Stimulated activated naive B cell treated with anti-CD40 and anti-IgM and Interleukin-4, amounts not matched to agents 10 μg/mL and 1 μg/mL and 100 μg/mL, for 72 hours (primary cell): ENCODE measurements around the gene STYXL2.

Experiments used
- ATAC-seq, 2 donors: fragments of 150-1000 bp; cut with Tn5 transposase; replicated peaks; 2 replicates each; pipeline ENCODE4 v1.10.0; 2021; ENCODE audit warnings: moderate library complexity in 1 of 2
- DNase-seq: peaks from one replicate; pipeline ENCODE4 v3.0.0; 2021
- H3K27ac Mint-ChIP-seq: one replicate; pipeline ENCODE4 v1.8.0; 2022; ENCODE audit warnings: mild to moderate bottlenecking, mixed read lengths
- H3K27me3 Mint-ChIP-seq, 2 donors: one replicate each; pipeline ENCODE4 v1.8.0; 2022; ENCODE audit warnings: mixed read lengths in 2 of 2
- H3K36me3 Mint-ChIP-seq, 2 donors: one replicate each; pipeline ENCODE4 v1.8.0; 2022; ENCODE audit warnings: mixed read lengths in 2 of 2, mild to moderate bottlenecking in 1 of 2
- H3K4me1 Mint-ChIP-seq, 2 donors: one replicate each; pipeline ENCODE4 v1.8.0; 2022; ENCODE audit warnings: mixed read lengths in 2 of 2, mild to moderate bottlenecking in 1 of 2
- H3K4me3 Mint-ChIP-seq, 2 donors: one replicate each; pipeline ENCODE4 v1.8.0; 2022; ENCODE audit warnings: mild to moderate bottlenecking in 2 of 2, mixed read lengths in 2 of 2, moderate library complexity in 1 of 2
- H3K9me3 Mint-ChIP-seq, 2 donors: one replicate each; pipeline ENCODE4 v1.8.0; 2022; ENCODE audit warnings: mixed read lengths in 2 of 2, mild to moderate bottlenecking in 1 of 2

The STYXL2 gene

DNA sequence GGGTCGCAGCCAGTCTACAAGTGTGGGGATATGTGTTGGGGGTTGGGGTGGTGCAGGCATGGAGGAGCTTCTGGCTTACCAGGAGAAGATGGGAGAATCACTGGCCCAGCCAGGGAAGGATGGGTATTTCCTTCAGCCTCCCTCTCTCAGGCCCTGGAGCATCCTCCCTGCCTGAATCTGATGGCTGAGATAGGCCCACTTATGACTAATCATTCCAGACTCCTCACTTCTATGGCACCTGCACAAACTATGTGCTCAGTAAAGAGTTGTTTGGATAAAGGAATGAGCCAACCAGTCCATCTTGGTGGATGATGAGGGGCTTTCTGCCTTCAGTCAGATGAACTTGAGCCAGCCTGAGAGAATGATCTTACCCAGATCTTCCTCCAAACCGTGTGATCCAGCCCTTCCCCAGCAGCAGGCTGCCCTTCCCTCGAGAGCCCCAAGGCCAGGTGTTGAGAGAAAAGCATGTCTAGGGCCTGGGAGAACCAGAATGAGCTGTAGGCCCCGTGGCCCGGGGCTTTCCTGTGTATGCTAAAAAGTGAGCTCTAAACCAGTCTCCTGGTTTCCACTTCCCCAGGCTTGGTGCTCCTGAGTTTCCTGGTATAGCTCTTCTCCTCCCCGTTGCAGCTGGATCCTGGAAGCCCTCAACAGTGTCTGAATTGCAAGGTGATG is 5.0 kb upstream of the STYXL2 start:
- H3K27ac Mint-ChIP-seq = no peak overlapping the region
- no peak for DNase-seq
- no peaks in the 10 kb centered on the region for H3K36me3 Mint-ChIP-seq
- H3K4me3 Mint-ChIP-seq = no peak overlapping the region
- no peaks in the 10 kb centered on the region for H3K9me3 Mint-ChIP-seq
- H3K4me1 Mint-ChIP-seq = peaks cover 12 to 20% of the 10 kb centered on the region in 2 donors
- no peaks in the 10 kb centered on the region for H3K27me3 Mint-ChIP-seq
- ATAC-seq = no peak

DNA sequence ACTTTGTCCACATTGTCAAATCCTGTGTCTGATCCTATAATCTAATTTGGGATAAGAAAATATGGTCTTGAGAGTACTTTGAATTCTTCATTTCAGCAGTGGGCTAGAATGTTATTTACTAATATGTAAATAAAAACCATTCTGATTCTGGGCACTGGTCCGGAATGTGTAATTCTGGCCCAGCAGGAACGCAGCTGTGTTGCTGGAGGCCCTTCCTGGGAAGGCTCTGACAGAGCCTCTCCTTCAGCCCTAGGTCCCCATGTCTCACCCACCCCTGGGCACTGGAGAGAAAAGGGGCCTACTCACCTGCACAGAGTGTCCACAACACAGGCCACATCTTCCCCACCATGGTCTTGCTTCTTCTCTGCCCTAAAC is 3.9 kb upstream of the STYXL2 start:
- H3K9me3 Mint-ChIP-seq = no peaks in the 10 kb centered on the region

DNA sequence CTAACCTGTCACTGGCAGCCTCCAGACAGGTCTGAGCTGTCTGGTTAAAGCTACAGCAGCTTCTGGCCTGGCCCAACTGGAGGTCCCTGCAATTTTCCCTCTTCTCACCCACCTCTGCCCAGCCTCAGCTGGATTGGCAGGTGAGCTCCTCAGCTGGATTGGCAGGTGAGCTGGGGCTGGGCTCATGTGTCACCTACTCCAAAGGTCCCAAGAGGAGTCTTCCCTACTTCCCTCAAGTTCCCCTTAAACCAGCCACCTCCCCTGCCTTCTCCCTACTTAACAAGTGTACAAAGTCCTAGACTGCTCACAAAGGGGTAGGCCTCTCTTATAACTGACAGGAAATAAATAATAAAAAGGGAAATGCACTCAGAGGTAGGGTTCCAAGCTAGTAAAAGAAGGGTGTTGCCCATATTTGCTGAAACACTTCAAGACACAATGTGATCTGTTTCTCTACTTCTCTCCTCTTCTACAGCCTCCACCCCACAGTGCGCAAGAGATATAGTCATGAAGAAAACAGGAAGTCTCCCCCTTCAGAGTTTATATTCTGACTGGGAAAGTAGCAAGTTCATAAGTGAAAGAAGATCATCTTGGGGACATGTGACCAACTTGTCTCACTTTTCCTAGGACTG is 3.4 kb upstream of the STYXL2 start, which contains the start of gene GPA33:
TSS of gene GPA33 (minus strand) at position 64 of the 629 bp plus-strand sequence. CDS start 90 bp downstream, outside the sequence.
- Mint-ChIP-seq H3K27ac (peak within 1 kb of the TSS; percentile 86), H3K4me3 (peak within 1 kb of the TSS in 1 of 2 donors; percentile 17), H3K36me3 (no peaks in the 10 kb centered on the region), H3K4me1 (peaks cover 12 to 20% of the 10 kb centered on the region in 2 donors), H3K9me3 (no peaks in the 10 kb centered on the region), H3K27me3 (peaks cover 0 to 4% of the 10 kb centered on the region in 2 donors)
- DNase-seq = no peak
- peak; percentile 94 to 97 for ATAC-seq

More for the DNA sequence above, 3.9 kb upstream of the STYXL2 start:
- H3K27ac Mint-ChIP-seq = peak overlapping the region; percentile 86
- H3K4me1 Mint-ChIP-seq = peaks cover 12 to 20% of the 10 kb centered on the region in 2 donors
- no peaks in the 10 kb centered on the region for H3K36me3 Mint-ChIP-seq
- H3K4me3 Mint-ChIP-seq = peak overlapping the region in 1 of 2 donors; percentile 17
- peaks cover 0 to 1% of the 10 kb centered on the region in 2 donors for H3K27me3 Mint-ChIP-seq
- no peak for ATAC-seq
- DNase-seq = no peak

DNA sequence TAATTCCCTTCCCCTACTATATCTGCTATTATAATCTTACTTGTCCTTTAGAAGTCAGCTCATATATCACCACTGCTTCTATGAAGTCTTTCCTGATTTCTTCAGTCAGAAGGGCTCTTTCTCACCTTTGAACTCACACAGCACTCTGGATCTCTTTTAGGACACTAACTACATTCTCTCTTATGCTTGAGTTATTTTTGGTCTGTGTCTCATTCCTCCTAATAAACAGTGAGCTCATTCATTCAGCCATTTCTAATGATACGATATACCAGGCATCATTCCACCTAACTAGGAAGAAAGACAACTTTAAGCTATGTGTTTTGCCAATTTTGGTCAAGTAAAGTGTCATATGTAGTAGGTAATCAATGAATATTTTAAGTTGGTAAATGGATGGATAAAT is 1.2 kb upstream of the STYXL2 start:
- Mint-ChIP-seq H3K27me3 (peaks cover 0 to 4% of the 10 kb centered on the region in 2 donors), H3K27ac (no peak overlapping the region), H3K9me3 (peaks cover 3 to 4% of the 10 kb centered on the region in 2 donors), H3K4me1 (peaks cover 12 to 20% of the 10 kb centered on the region in 2 donors), H3K4me3 (no peak overlapping the region), H3K36me3 (peaks cover 3 to 4% of the 10 kb centered on the region in 2 donors)
- DNase-seq = no peak
- ATAC-seq = no peak

DNA sequence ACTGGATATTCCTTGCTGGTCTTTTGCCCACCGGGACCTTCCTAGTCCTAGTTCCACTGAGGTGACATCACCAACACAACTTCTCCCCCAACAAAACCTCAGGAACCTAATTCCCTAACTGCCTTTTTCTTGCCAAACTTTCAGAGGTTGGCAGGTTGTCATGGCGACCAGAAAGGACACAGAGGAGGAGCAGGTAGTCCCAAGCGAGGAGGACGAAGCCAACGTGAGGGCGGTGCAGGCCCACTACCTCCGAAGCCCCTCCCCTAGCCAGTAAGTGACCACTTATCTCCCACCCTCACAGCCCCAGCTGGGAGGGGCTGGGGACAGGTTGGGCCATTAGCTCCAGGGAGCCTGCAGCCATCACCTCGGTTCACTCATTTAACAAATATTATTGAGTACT is 815 bp downstream of the STYXL2 start:
- ATAC-seq (no peak), DNase-seq (no peak)
- H3K36me3 Mint-ChIP-seq = peaks cover 3 to 4% of the 10 kb centered on the region in 2 donors
- H3K4me3 Mint-ChIP-seq = no peak overlapping the region
- H3K27ac Mint-ChIP-seq = no peak overlapping the region
- peaks cover 0 to 8% of the 10 kb centered on the region in 2 donors for H3K27me3 Mint-ChIP-seq
- peaks cover 8 to 12% of the 10 kb centered on the region in 2 donors for H3K4me1 Mint-ChIP-seq
- H3K9me3 Mint-ChIP-seq = peaks cover 3 to 4% of the 10 kb centered on the region in 2 donors

DNA sequence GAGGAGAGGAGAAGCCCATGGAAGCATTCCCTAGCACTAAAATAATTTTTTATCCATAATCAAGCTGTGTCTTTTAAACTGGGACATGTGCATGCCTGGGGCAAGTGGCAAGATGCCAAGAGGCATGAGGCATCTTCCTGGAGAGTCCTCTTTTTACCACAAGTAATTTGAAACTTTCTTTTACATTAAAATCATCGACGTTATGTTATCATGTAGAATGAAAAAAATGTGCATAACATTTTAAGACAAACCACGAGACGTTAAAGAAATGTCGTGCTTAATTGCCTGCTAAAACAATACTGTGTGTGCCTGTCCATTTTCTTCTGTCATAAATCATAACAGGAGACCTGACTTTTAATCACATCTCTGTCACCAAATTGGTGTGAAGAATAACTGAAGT is 1.5 kb downstream of the STYXL2 start:
- peaks cover 3 to 4% of the 10 kb centered on the region in 2 donors for H3K36me3 Mint-ChIP-seq
- H3K4me3 Mint-ChIP-seq = no peak overlapping the region
- ATAC-seq (no peak), DNase-seq (no peak)
- H3K27ac Mint-ChIP-seq = no peak overlapping the region
- peaks cover 4 to 6% of the 10 kb centered on the region in 2 donors for H3K4me1 Mint-ChIP-seq
- H3K9me3 Mint-ChIP-seq = peaks cover 3 to 4% of the 10 kb centered on the region in 2 donors
- peaks cover 0 to 8% of the 10 kb centered on the region in 2 donors for H3K27me3 Mint-ChIP-seq

DNA sequence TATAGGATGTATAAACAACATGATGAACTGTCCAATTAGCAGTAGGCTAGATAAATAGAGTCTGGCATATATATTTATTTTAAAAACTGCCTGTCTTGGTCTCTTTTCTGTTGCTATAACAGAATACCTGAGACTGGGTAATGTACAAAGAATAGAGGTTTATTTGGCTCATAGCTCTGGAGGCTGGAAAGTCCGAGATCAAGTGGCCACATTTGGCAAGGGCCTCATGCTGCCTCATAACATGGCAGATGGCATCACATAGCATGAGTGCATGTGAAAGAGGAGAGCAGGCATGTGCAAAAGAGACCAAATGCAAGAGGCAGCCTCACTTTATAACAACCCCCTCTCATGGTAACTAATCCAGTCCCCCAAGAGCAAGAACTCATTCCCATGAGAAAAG is 6.0 kb downstream of the STYXL2 start:
- no peak overlapping the region for H3K4me3 Mint-ChIP-seq
- peaks cover 8 to 14% of the 10 kb centered on the region in 2 donors for H3K4me1 Mint-ChIP-seq
- H3K36me3 Mint-ChIP-seq = peaks cover 3 to 4% of the 10 kb centered on the region in 2 donors
- no peak for ATAC-seq
- peaks cover 4 to 7% of the 10 kb centered on the region in 2 donors for H3K27me3 Mint-ChIP-seq
- no peak for DNase-seq
- peaks cover 3 to 4% of the 10 kb centered on the region in 2 donors for H3K9me3 Mint-ChIP-seq
- no peak overlapping the region for H3K27ac Mint-ChIP-seq

DNA sequence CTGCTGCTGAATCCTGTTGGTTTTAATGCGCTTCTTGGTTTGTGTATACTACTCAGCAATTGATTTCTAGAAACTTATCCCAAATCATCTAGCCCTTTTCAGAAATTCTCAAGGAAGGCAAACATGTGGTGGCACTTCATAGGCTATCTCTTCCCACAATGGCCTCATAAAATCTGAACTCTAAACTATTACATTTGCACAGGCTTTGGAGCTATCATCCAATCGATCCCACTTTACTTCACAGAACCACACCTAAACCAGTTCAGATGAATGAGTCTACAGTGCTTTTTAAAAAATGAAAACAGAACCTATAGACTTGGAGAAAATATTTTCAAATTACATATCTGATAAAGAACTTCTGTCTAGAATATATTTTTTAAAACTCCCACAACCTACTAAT is 6.9 kb downstream of the STYXL2 start:
- peaks cover 3 to 4% of the 10 kb centered on the region in 2 donors for H3K36me3 Mint-ChIP-seq
- H3K9me3 Mint-ChIP-seq = peaks cover 3 to 4% of the 10 kb centered on the region in 2 donors
- ATAC-seq (no peak), DNase-seq (no peak)
- H3K27me3 Mint-ChIP-seq = peaks cover 4% of the 10 kb centered on the region in 2 donors
- peaks cover 16 to 23% of the 10 kb centered on the region in 2 donors for H3K4me1 Mint-ChIP-seq
- H3K27ac Mint-ChIP-seq = no peak overlapping the region
- H3K4me3 Mint-ChIP-seq = no peak overlapping the region

DNA sequence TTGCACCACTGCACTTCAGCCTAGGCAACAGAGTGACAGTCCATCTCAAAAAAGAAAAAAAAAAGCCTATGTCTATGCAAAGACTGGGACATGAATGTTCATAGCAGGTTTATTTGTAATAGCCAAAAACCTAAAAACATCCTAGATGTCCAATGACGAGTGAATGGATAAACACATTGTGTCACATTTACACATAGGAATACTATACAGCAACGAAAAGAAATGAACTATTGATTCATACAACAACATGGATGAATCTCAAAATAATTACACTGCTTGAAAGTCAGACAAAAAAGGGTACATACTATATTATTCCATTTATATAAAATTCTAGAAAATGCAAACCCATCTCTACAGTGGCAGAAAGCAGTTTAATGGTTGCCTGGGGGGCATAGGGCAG is 7.9 kb downstream of the STYXL2 start:
- Mint-ChIP-seq H3K4me1 (peaks cover 17 to 26% of the 10 kb centered on the region in 2 donors), H3K27ac (no peak overlapping the region), H3K9me3 (peaks cover 3 to 4% of the 10 kb centered on the region in 2 donors), H3K36me3 (peaks cover 3 to 4% of the 10 kb centered on the region in 2 donors), H3K27me3 (peaks cover 4% of the 10 kb centered on the region in 2 donors), H3K4me3 (no peak overlapping the region)
- DNase-seq (no peak), ATAC-seq (no peak)

DNA sequence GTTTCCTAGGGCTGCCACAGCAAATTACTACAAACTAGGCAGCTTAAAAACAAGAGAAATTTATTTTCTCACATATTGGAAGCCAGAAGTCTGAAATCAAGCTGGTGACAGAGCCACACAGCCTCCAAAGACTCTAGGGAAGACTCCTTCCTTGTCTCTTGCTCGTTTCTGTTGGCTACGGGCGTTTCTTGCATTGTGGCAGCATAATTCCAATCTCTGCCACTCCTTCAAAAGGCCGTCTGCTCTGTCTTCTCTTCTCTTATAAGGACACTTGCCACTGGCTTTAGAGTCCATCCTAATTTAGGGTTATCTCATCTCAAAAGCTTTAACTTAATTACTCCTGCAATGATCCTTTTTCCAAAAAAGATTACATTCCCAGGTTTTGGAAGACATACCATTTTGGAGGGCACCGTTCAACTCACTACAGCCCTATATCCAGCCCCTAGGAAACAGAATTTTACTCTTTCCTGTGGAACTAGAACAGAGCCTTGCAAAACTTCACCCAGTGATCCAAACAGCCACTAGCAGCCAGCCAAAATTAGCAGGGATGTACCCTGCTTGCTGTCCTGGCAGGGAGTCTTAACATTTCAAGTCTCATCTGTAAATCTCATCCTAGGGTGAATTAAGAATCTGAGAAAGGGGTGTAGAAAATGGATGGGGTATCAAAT is 9.2 kb downstream of the STYXL2 start:
- Mint-ChIP-seq H3K4me3 (no peak overlapping the region), H3K27ac (no peak overlapping the region), H3K27me3 (peaks cover 4% of the 10 kb centered on the region in 2 donors), H3K36me3 (no peaks in the 10 kb centered on the region), H3K4me1 (peaks cover 18 to 26% of the 10 kb centered on the region in 2 donors), H3K9me3 (no peaks in the 10 kb centered on the region)
- DNase-seq (no peak), ATAC-seq (no peak)

DNA sequence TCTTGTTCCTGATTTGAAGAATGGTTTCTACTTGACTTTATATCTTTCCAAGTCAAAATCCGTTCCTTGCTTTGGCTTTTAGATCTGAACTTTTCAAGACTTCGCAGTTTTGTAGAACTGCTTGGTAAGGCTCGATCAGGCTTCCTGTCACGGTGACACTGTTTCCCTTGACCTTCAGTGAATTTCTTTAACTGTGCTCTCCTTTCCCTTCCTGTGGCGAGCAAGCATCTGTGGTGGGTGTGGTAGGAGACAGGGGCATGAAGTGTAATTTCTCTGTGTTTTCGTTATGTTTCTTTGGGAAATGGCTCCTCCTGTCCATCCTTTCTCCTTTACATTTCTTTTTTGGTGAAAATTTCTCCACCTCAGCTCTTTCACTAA is 10.4 kb downstream of the STYXL2 start:
- no peak for ATAC-seq
- H3K36me3 Mint-ChIP-seq = no peaks in the 10 kb centered on the region
- peak overlapping the region; percentile 27 to 40 for H3K4me3 Mint-ChIP-seq
- no peak overlapping the region for H3K27ac Mint-ChIP-seq
- no peak for DNase-seq
- H3K4me1 Mint-ChIP-seq = peaks cover 28 to 37% of the 10 kb centered on the region in 2 donors
- H3K9me3 Mint-ChIP-seq = no peaks in the 10 kb centered on the region
- peaks cover 0 to 4% of the 10 kb centered on the region in 2 donors for H3K27me3 Mint-ChIP-seq

DNA sequence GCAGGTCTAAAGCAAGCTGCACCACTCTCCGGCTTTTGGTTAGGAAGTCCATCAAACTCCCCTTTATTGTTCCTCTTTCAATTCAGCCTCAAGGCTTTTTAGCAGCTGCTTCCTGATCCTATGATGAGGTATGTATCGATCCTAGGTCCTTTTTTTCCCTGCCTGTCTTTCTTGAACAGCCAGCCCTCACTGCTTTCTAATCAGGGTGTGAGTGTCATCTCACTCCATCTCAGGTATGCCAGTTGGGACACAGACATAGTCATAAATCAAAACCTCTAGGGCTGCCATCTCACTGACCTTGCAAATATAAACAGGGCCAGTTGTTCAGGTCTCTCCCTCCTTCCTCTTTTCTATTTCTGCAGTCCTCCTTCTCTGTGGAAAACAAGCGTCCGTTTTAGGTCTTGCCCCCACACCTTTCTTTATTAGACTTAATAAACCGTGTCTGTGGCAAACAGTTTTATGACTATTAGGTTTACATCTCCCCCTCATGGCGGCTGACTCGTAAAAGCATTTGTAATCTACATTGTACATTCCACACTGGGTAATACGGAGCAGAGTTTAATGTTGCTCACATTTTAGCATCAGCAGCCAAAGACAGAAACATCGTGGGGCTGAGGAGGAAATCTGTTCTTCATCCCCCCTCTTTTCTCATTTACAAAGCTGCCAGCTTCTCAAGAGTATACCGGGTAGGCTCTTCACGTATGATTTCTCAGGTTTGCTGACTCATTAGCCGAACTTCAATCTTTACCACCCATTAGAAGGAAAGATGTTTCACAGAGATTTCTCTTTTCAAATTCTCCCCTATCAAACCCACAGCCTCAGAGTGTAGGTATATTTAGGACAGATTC is 11.6 kb downstream of the STYXL2 start:
- ATAC-seq (peak; percentile 62 to 68), DNase-seq (no peak)
- Mint-ChIP-seq H3K27ac (peak overlapping the region; percentile 26), H3K9me3 (peaks cover 8 to 9% of the 10 kb centered on the region in 2 donors), H3K36me3 (peaks cover 4 to 7% of the 10 kb centered on the region in 2 donors), H3K4me1 (peaks cover 40 to 49% of the 10 kb centered on the region in 2 donors), H3K27me3 (peaks cover 0 to 4% of the 10 kb centered on the region in 2 donors), H3K4me3 (peak overlapping the region; percentile 54 to 65)

DNA sequence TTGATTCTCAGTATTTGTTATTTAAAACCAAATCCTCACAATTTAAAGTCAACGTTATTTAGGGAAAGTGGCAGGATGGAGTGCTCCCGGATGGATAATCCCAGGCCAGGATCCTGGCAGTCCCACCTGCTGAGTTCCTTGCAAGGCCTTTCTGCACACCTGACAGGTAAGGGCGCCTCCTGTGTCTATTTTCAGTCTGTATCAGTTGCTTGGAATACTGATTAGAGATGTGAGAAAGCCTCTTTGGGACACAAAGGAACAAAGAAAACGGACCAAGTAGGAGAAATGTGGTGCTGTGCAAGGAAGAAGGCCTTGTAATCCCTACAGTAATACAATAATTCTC is 12.2 kb downstream of the STYXL2 start:
- Mint-ChIP-seq H3K27me3 (peaks cover 0 to 4% of the 10 kb centered on the region in 2 donors), H3K9me3 (peaks cover 10 to 14% of the 10 kb centered on the region in 2 donors), H3K4me3 (no peak overlapping the region), H3K4me1 (peaks cover 43 to 53% of the 10 kb centered on the region in 2 donors), H3K36me3 (peaks cover 4 to 11% of the 10 kb centered on the region in 2 donors), H3K27ac (no peak overlapping the region)
- ATAC-seq (no peak), DNase-seq (no peak)

DNA sequence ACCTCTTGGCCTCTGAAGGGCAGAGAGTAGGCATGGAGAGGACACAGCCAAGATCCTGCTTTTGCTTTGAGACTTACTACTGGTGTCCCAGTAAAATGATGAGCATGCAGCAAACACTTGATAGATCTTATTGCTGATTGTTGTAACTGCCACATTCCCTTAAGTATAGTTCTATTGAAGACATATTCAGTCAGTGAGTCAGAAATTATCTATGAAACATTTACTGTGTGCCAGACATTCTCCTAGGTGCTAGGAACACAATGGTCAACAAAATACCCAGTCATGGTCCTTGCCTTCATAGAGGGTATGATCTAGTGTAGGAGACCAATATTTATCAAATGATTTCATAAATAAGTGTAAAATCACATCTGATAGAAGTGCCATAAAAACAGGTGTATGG is 13.6 kb downstream of the STYXL2 start:
- H3K27ac Mint-ChIP-seq = no peak overlapping the region
- H3K4me3 Mint-ChIP-seq = no peak overlapping the region
- H3K4me1 Mint-ChIP-seq = peaks cover 43 to 53% of the 10 kb centered on the region in 2 donors
- H3K36me3 Mint-ChIP-seq = peaks cover 4 to 11% of the 10 kb centered on the region in 2 donors
- DNase-seq (no peak), ATAC-seq (no peak)
- peaks cover 0 to 4% of the 10 kb centered on the region in 2 donors for H3K27me3 Mint-ChIP-seq
- H3K9me3 Mint-ChIP-seq = peaks cover 10 to 15% of the 10 kb centered on the region in 2 donors
